Duodenal mucosa (tissue), 2 donors: ENCODE measurements around the gene NSUN5.
"Not testable (repeated sequence)": the region's sequence is repeated elsewhere in the genome, so short reads cannot be mapped to it uniquely, and the experiment has no call there.

Source experiments
- H3K27ac ChIP-seq: one replicate; pipeline ENCODE4 v1.7.0; 2013; ENCODE audit warnings: low read depth, low read length
- H3K27me3 ChIP-seq, 2 donors: one replicate each; pipeline ENCODE4 v1.7.0; 2013; ENCODE audit warnings: low read length in 2 of 2, control low read depth in 1 of 2; ENCODE audit not compliant: insufficient read depth in 2 of 2, control insufficient read depth in 1 of 2
- H3K36me3 ChIP-seq, 2 donors: one replicate each; pipeline ENCODE4 v1.7.0; 2013; ENCODE audit warnings: low read length in 2 of 2, control low read depth in 1 of 2; ENCODE audit not compliant: insufficient read depth in 2 of 2, control insufficient read depth in 1 of 2
- H3K4me1 ChIP-seq, 2 donors: one replicate each; pipeline ENCODE4 v1.7.0; 2013; ENCODE audit warnings: low read length in 2 of 2, control low read depth in 1 of 2; ENCODE audit not compliant: insufficient read depth in 2 of 2, control insufficient read depth in 1 of 2
- H3K4me3 ChIP-seq, 2 donors: one replicate each; pipeline ENCODE4 v1.7.0; 2013; ENCODE audit warnings: low read length in 2 of 2, low read depth in 1 of 2
- H3K9ac ChIP-seq, 2 donors: one replicate each; pipeline ENCODE4 v1.7.0; 2013; ENCODE audit warnings: low read length in 2 of 2, low read depth in 1 of 2
- H3K9me3 ChIP-seq, 2 donors: one replicate each; pipeline ENCODE4 v1.7.0; 2013; ENCODE audit warnings: low read length in 2 of 2, control low read depth in 1 of 2; ENCODE audit not compliant: control insufficient read depth in 1 of 2

The NSUN5 gene

GRCh38 chr7:73327922-73328321 lies 19.3 kb upstream of the NSUN5 start, which contains the start of the genes FKBP6 and TRIM50:
FKBP6 (plus strand) TSS chr7:73328161; CDS start chr7:73328429, 268 bp downstream.
TRIM50 (minus strand) TSS chr7:73328082; CDS start chr7:73324787, 3,295 bp downstream.
- not testable (repeated sequence) for H3K27me3 ChIP-seq, H3K9me3 ChIP-seq, H3K4me1 ChIP-seq

GRCh38 chr7:73327449-73327848 lies 18.8 kb upstream of the NSUN5 start:
- H3K27ac ChIP-seq, H3K36me3 ChIP-seq, H3K4me3 ChIP-seq, H3K9ac ChIP-seq, H3K4me1 ChIP-seq, H3K9me3 ChIP-seq, H3K27me3 ChIP-seq: not testable (repeated sequence)

More at GRCh38 chr7:73327922-73328321, 19.3 kb upstream of the NSUN5 start, which contains the start of the genes FKBP6 and TRIM50:
- not testable (repeated sequence) for H3K36me3 ChIP-seq, H3K27ac ChIP-seq, H3K4me3 ChIP-seq, H3K9ac ChIP-seq

- H3K36me3 ChIP-seq, H3K9me3 ChIP-seq, H3K27me3 ChIP-seq, H3K9ac ChIP-seq, H3K4me3 ChIP-seq, H3K4me1 ChIP-seq, H3K27ac ChIP-seq: not testable (repeated sequence)
Measured at GRCh38 chr7:73325424-73325823, 16.8 kb upstream of the NSUN5 start.

- H3K27ac ChIP-seq, H3K27me3 ChIP-seq, H3K9me3 ChIP-seq, H3K4me1 ChIP-seq, H3K36me3 ChIP-seq: not testable (repeated sequence)
- Histone ChIP-seq H3K9ac (peak overlapping the region in 1 of 2 donors; percentile 25), H3K4me3 (peak overlapping the region; percentile 0 to 48)
Measured at GRCh38 chr7:73324081-73324845, 15.6 kb upstream of the NSUN5 start.

- H3K4me1 ChIP-seq, H3K27me3 ChIP-seq, H3K27ac ChIP-seq, H3K36me3 ChIP-seq, H3K9ac ChIP-seq, H3K9me3 ChIP-seq: not testable (repeated sequence)
- H3K4me3 ChIP-seq, result peak overlapping the region in 1 of 2 donors; percentile 48
Measured at GRCh38 chr7:73323434-73324080, 14.9 kb upstream of the NSUN5 start.

- H3K4me3 ChIP-seq, H3K36me3 ChIP-seq, H3K4me1 ChIP-seq, H3K9me3 ChIP-seq, H3K9ac ChIP-seq, H3K27me3 ChIP-seq, H3K27ac ChIP-seq: not testable (repeated sequence)
Measured at GRCh38 chr7:73320009-73320408, 11.4 kb upstream of the NSUN5 start.

- H3K36me3 ChIP-seq, H3K4me3 ChIP-seq, H3K27ac ChIP-seq, H3K4me1 ChIP-seq, H3K9me3 ChIP-seq, H3K9ac ChIP-seq, H3K27me3 ChIP-seq: not testable (repeated sequence)
Measured at GRCh38 chr7:73319541-73319940, 10.9 kb upstream of the NSUN5 start.

GRCh38 chr7:73318656-73319204 lies 10.1 kb upstream of the NSUN5 start:
- H3K9me3 ChIP-seq, H3K36me3 ChIP-seq, H3K27ac ChIP-seq, H3K4me3 ChIP-seq, H3K4me1 ChIP-seq, H3K27me3 ChIP-seq, H3K9ac ChIP-seq: not testable (repeated sequence)

GRCh38 chr7:73316521-73316920 lies 7.9 kb upstream of the NSUN5 start:
- no peak overlapping the region for H3K27ac ChIP-seq
- no peak overlapping the region for H3K9ac ChIP-seq
- H3K27me3 ChIP-seq, result no peaks in the 10 kb centered on the region
- no peaks in the 10 kb centered on the region for H3K9me3 ChIP-seq
- H3K36me3 ChIP-seq, result no peaks in the 10 kb centered on the region
- no peaks in the 10 kb centered on the region for H3K4me1 ChIP-seq
- H3K4me3 ChIP-seq, result no peak overlapping the region

- Histone ChIP-seq H3K27me3 (no peaks in the 10 kb centered on the region), H3K9me3 (no peaks in the 10 kb centered on the region), H3K36me3 (no peaks in the 10 kb centered on the region), H3K4me3 (no peak overlapping the region), H3K27ac (no peak overlapping the region), H3K4me1 (peaks cover 0 to 1% of the 10 kb centered on the region in 2 donors), H3K9ac (no peak overlapping the region)
Measured at GRCh38 chr7:73314271-73314670, 5.6 kb upstream of the NSUN5 start.
